IMR-90 (cell line): ENCODE data around the gene AMPD3.

Experiments used
- BHLHE40 ChIP-seq: fragments of 150-350 bp; IDR thresholded peaks from 2 replicates; pipeline ENCODE4 v1.6.1; 2016; ENCODE audit warnings: mild to moderate bottlenecking, low read depth, low read length
- CHD1 ChIP-seq: IDR thresholded peaks from 2 replicates; pipeline ENCODE4 v1.6.1; 2012; ENCODE audit warnings: low read depth, low read length, improper control_type of control experiment
- CTCF ChIP-seq: conservative IDR thresholded peaks from 2 replicates; pipeline ENCODE4 v1.5.1; 2012; ENCODE audit warnings: mild to moderate bottlenecking, low read depth, low read length, improper control_type of control experiment
- FOS ChIP-seq: fragments of 150-350 bp; IDR thresholded peaks from 2 replicates; pipeline ENCODE4 v1.6.1; 2016; ENCODE audit warnings: low read depth, low read length
- MAFK ChIP-seq: IDR thresholded peaks from 2 replicates; pipeline ENCODE4 v1.6.1; 2012; ENCODE audit warnings: low read depth, low read length, improper control_type of control experiment
- MAZ ChIP-seq: IDR thresholded peaks from 2 replicates; pipeline ENCODE4 v1.6.1; 2012; ENCODE audit warnings: low read depth, mild to moderate bottlenecking, low read length, improper control_type of control experiment, moderate library complexity, borderline replicate concordance
- MXI1 ChIP-seq: IDR thresholded peaks from 2 replicates; pipeline ENCODE4 v1.6.1; 2012; ENCODE audit warnings: low read depth, mild to moderate bottlenecking, low read length, moderate library complexity, borderline replicate concordance
- NFE2L2 ChIP-seq: fragments of 150-350 bp; IDR thresholded peaks from 2 replicates; pipeline ENCODE4 v1.6.1; 2016; ENCODE audit warnings: low read depth, mild to moderate bottlenecking, low read length
- POLR2A ChIP-seq: IDR thresholded peaks from 2 replicates; pipeline ENCODE4 v1.6.1; 2012; ENCODE audit warnings: mild to moderate bottlenecking, low read depth, low read length
- RAD21 ChIP-seq: IDR thresholded peaks from 2 replicates; pipeline ENCODE4 v1.6.1; 2012; ENCODE audit warnings: low read length, improper control_type of control experiment
- RFX5 ChIP-seq: IDR thresholded peaks from 2 replicates; pipeline ENCODE4 v1.8.0; 2012; ENCODE audit warnings: low read depth, mild to moderate bottlenecking, low read length, moderate library complexity
- SMC3 ChIP-seq: fragments of 150-350 bp; IDR thresholded peaks from 2 replicates; pipeline ENCODE4 v1.6.1; 2016; ENCODE audit warnings: low read depth, mild to moderate bottlenecking, antibody characterized with exemption, low read length, moderate library complexity
- USF2 ChIP-seq: fragments of 150-350 bp; IDR thresholded peaks from 2 replicates; pipeline ENCODE4 v1.6.1; 2017; ENCODE audit warnings: mild to moderate bottlenecking, antibody characterized with exemption, low read length, low read depth

DNA sequence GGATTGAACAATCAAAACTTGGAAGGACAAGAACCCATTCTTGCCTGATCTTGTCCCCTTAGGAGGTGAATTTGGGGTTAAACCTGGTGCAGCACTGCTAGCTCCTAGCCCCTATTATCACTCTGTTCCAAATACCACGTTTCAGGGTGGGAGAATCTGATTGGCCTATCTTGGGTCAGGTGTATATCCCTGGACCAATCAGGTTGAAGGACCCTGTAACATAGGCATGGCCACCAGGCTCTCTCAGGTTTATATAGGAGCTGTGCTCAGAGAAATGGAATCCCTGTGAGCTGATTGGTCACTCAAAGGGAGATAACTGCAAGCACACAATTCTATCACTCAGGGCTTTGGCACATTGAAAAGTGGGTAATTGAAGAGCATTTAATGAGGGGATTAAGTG is 26.6 kb upstream of the AMPD3 start:
- TF ChIP-seq NFE2L2: no peak
- no peak for TF ChIP-seq CTCF
- no peak for TF ChIP-seq POLR2A
- no peak for TF ChIP-seq SMC3
- no peak for TF ChIP-seq MXI1
- TF ChIP-seq MAZ: no peak
- no peak for TF ChIP-seq RFX5
- no peak for TF ChIP-seq RAD21
- TF ChIP-seq MAFK: no peak
- no peak for TF ChIP-seq BHLHE40
- TF ChIP-seq FOS: no peak
- no peak for TF ChIP-seq CHD1
- TF ChIP-seq USF2: 0 out of 2 replicates have a peak, but pooled peaks have one; percentile 8
